B cell (primary cell): Measurements from ENCODE around the gene IL17REL.

ENCODE experiments used
- CTCF ChIP-seq: fragments of 200-600 bp; IDR thresholded peaks from one replicate; pipeline ENCODE4 v1.8.0; 2022; ENCODE audit warnings: antibody characterized with exemption, mild to moderate bottlenecking
- EZH2 ChIP-seq: IDR thresholded peaks from 2 replicates; pipeline ENCODE4 v1.6.1; 2012; ENCODE audit warnings: borderline replicate concordance, low read depth, mild to moderate bottlenecking, moderate library complexity, low read length; ENCODE audit not compliant: insufficient read depth, poor library complexity, severe bottlenecking

DNA sequence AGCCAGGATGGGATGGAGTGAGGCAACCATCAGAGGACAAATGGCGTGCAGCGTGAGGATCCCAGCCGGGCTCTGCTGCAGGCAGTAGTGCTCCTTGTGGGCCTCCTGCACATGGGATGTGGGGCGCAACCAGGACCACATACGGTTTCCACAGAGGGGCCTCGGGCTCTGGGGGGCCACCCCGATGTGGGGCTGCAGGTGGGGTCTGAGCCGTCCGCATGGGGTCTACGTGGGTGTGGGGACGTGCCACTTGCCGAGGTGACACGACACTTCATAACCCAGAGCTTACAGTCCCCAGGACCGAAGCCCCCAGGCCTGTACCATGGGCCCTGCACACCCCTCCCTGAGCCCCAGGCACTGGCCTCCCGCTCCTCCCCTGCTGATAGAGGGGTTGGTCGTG lies 34.8 kb upstream of the IL17REL start:
- no peak for TF ChIP-seq EZH2
- no peak for TF ChIP-seq CTCF
